ENCODE results near the gene GCH1.

DNA sequence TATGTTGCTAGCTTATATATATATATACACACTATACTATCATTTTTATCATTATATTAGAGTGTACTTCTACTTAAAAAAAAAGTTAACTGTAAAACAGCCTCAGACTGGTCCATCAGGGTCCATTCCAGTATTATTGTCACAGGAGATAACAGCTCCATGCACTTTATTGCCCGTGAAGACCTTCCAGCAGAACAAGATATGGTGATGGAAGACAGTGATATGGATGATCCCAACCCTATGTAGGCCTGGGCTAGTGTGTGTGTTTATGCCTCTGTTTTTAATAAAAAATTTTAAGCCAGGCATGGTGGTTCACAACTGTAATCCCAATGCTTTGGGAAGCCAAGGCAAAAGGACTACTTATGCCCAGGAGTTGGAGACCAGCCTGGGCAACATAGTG, 86.2 kb downstream of the GCH1 start:
- no peak for TF ChIP-seq EZH2 (optimal IDR thresholded peaks at IDR 0.05; ENCODE audit: low read depth, low read length)
- TF ChIP-seq, protein P1, sequence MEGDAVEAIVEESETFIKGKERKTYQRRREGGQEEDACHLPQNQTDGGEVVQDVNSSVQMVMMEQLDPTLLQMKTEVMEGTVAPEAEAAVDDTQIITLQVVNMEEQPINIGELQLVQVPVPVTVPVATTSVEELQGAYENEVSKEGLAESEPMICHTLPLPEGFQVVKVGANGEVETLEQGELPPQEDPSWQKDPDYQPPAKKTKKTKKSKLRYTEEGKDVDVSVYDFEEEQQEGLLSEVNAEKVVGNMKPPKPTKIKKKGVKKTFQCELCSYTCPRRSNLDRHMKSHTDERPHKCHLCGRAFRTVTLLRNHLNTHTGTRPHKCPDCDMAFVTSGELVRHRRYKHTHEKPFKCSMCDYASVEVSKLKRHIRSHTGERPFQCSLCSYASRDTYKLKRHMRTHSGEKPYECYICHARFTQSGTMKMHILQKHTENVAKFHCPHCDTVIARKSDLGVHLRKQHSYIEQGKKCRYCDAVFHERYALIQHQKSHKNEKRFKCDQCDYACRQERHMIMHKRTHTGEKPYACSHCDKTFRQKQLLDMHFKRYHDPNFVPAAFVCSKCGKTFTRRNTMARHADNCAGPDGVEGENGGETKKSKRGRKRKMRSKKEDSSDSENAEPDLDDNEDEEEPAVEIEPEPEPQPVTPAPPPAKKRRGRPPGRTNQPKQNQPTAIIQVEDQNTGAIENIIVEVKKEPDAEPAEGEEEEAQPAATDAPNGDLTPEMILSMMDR (IDR thresholded peaks at IDR 0.05; ENCODE audit: low read length) = no peak

All from MM.1S (cell line).